Stimulated activated CD4-positive, alpha-beta T cell treated with anti-CD3 and anti-CD28 coated beads, Interleukin-15, amount 100 ng/mL, for 24 hours (primary cell): ENCODE measurements around the gene PIK3IP1.
"Not testable (repeated sequence)": the region's sequence is repeated elsewhere in the genome, so short reads cannot be mapped to it uniquely, and the experiment has no call there.

Experiments used
- DNase-seq: peaks from one replicate; pipeline ENCODE4 v3.0.0-alpha.2; 2020

PIK3IP1 gene

DNA sequence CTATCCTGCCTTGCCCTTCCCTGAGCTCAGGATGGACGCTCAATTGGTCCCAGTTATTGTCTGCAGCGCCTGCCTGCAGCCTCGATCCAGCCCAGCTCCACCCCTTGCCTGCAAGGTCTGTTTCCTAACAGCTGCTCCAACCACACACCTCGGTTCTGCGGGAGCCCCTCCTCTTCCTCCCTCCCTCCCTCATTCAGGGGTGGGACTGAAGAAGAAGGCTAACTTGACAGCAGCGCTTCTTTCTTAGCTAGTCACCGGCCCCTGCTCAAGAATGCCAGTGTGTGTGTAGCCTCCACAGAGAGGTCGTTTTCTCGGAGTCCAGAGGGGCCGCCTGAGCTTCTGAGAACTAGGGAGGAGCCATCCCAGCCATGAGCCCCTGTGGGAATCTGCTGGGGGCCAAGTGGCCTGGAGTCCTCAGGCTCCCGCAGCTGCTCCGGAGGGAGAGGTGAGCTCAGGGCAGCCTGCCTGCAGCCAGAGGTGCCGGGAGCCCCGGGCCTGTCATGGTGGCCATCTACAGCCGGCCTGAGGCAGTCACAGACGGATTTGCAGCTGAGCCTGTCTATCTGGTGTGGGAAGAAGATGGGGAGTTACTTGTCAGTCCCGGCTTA lies 44.0 kb downstream of the PIK3IP1 start:
- peak; percentile 74 for DNase-seq

GRCh38 chr22:31247726-31248125 lies 44.6 kb downstream of the PIK3IP1 start:
- DNase-seq, result no peak

DNA sequence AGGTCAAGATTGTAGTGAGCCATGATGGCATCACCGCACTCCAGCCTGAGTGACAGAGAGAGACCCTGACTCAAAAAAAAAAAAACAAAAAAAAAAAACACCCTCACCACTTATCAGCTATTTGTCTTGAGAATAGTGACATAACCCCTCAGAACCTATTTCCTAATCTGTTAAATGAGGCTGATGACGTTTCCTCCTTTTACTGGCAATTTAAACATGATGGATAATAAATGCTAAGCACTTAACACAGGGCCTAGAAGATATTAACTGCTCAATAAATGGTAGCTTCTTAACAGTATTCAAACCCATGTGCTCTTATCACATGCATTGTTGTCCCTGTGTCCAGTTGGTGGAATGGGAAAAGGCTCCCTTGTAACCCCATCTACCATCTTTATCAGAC lies 45.6 kb downstream of the PIK3IP1 start:
- no peak for DNase-seq

GRCh38 chr22:31245998-31246397 lies 46.3 kb downstream of the PIK3IP1 start:
- not testable (repeated sequence) for DNase-seq

- DNase-seq, result no peak
These were observed 47.3 kb downstream of the PIK3IP1 start for GRCh38 chr22:31244943-31245451.

- no peak for DNase-seq
These were observed 48.0 kb downstream of the PIK3IP1 start for GRCh38 chr22:31244046-31244942.

GRCh38 chr22:31243339-31244045 lies 48.8 kb downstream of the PIK3IP1 start:
- DNase-seq, result no peak

DNA sequence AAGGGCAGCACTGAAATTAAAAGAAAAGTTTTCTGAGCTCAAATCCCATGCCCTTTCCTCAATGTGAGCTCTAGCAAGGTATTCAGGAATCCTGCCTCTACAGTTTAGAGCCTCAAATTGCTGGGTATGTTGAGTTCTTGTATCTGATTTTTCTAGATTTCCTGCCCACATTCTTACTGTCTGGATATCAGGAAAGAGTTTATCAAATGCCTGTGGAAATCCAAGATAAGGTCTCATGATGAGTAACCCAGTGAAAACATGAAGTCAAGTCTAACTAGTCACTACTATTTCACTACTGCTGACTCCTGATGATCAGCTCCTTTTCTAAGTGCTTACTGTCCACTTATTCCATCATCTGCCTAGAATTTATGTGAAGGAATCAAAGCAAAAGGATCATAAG lies 50.4 kb downstream of the PIK3IP1 start:
- no peak for DNase-seq

- DNase-seq, result no peak
These were observed 51.1 kb downstream of the PIK3IP1 start for GRCh38 chr22:31241200-31241599.

- DNase-seq, result no peak
These were observed 52.4 kb downstream of the PIK3IP1 start for GRCh38 chr22:31239771-31240370.

- no peak for DNase-seq
These were observed 54.2 kb downstream of the PIK3IP1 start for GRCh38 chr22:31238057-31238456.

GRCh38 chr22:31236044-31236443 lies 56.2 kb downstream of the PIK3IP1 start:
- not testable (repeated sequence) for DNase-seq

DNA sequence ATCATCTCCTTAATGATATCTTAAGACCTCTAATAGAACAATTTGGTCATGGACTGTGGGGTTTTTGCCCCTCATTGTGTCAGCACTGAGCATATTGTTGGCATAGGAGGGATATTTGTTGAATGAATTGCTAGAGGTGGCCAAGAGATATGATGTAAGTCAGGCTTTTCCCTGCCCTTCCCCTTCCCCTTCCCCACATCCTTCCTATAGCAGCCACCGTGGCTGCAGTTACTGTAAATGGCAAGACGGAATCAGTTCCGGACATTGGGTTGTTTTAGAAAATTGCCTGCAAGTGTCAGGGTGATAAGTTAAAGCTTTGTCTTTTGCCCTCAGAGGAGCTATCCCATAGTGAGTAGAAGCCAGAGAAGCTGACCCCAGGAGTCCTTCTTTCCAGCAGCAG lies 57.2 kb downstream of the PIK3IP1 start:
- DNase-seq, result no peak

DNA sequence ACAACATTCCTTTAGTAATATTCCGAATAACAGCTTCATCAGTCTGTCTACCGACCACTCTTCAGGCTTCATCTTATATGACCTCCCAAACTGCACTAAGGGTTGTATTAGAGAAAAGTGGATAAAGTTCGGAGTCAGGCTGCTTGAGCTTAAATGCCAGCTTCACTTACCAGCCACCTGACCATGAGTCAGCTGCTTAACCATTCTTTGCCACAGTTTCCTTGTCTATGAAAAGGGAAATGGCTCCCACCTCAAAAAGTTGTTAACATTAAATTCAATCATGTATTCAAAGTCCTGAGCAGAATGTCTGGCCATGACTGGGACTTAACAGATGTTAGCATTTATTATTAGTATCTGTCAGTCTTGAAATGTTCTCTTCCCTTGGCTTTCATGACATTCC lies 59.3 kb downstream of the PIK3IP1 start:
- DNase-seq, result no peak
